ENCODE results near the gene ACHE.
A peak's percentile ranks its signal among the peaks of the same experiment; 100 is the strongest.

Gene ACHE

DNA sequence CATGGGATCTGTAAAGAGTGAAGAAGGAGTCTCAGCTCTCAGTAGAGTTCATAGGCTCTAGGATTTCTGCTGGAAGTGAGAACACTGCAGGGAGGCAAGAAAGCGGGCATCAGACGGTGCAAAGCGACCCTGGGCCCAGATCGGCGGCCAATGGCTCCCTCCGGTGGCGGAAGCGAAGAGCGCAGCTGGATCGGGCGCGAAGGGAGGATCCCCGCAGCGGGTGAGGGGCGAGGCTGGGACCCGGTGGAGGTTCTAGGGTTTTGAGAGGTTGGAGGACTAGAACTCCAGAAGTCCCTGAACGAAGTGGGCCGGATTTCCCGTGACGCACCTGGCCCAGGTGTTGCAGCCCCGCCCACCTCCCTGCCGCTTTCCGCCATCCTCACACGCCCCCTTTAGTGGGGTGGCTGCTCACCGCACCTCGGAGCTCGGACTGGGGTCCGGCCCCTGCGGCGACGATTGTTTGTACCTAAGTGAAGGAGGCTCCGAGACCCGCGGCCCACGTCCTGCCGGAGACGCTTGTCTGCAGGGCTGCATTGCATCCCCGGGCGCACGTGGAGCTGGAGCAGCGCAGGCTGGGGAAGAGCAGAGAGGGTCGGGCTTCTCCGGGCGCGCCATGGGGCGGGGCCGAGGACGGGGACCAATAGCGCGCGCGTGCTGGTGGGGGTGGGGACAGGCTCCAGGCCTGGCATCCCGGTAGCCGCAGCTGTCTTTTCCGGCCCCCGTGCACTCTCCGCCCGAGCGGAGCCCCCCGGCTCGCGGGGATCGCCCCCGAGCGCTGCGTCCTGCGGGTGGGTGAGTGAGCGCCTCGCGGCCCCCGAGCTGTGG lies 43.4 kb downstream of the ACHE start, which contains the start of gene SLC12A9:
Gene SLC12A9 (plus strand): TSS at position 666 of the 825 bp plus-strand sequence. CDS start 1,485 bp downstream, outside the sequence.
- H3K27me3 Mint-ChIP-seq: no peaks in the 10 kb centered on the region
- peaks cover 16% of the 10 kb centered on the region for H3K4me1 Mint-ChIP-seq
- ATAC-seq (ENCODE audit: low read depth): peak; percentile 86
- peak within 1 kb of the TSS; percentile 91 for H3K4me3 Mint-ChIP-seq
- H3K27ac Mint-ChIP-seq: peak within 1 kb of the TSS; percentile 77
- H3K9me3 Mint-ChIP-seq: no peaks in the 10 kb centered on the region
- peak; percentile 80 to 91 for DNase-seq (ENCODE audit: low spot score in 2 of 2)
- H3K36me3 Mint-ChIP-seq: peaks cover 6% of the 10 kb centered on the region

DNA sequence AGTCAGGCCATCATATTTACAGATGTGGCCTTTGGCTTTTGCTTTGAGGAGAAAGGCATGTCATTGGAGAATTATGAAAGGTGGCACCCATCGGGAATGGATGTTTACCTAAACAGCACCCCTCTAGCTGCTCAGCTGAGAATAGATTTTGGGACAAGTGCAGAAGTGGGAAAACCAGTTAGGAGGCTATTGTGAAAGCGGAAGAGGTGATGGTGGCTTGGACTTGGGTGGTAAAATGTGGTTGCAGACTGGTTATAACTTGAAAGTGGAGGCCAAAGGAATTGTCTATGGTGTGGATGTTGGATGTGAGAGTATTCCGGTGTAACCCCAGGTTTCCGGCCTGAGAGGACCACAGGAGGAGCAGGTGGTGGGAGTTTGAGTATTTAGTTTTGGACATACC lies 48.3 kb downstream of the ACHE start:
- Mint-ChIP-seq H3K4me3 (no peak overlapping the region), H3K9me3 (no peaks in the 10 kb centered on the region), H3K36me3 (no peaks in the 10 kb centered on the region), H3K4me1 (peaks cover 3% of the 10 kb centered on the region), H3K27ac (no peak overlapping the region), H3K27me3 (no peaks in the 10 kb centered on the region)
- ATAC-seq (ENCODE audit: low read depth) (no peak), DNase-seq (ENCODE audit: low spot score in 2 of 2) (no peak)

DNA sequence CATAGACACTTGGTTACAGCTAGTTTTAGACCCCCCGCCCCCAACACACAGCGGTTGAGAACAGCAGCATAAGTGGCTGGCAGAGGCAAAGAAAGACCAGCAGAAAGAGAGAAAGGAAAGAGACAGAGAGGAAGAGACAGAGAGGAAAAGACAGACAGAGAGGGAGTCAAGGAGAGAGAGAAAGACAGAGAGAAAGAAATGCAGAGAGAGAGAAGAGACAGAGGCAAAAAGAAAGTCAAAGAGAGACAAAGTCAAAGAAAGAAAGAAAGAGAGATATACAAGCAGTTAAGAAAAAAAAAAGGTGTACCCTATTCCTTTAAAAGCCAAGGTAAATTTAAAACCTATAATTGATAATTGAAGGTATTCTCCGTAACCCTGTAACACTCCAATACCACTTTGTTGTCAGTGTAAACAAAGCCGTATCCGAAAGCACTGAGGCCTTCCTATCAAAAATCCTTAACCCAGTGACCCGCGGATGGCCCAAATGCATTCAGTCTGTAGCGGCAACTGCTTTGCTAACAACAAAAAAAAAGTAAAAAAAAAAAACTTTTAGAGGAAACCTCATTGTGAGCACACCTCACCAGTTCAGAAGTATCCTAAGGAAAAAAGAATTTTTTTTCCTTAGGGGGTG lies 55.1 kb downstream of the ACHE start:
- Mint-ChIP-seq H3K4me1 (peaks cover 4% of the 10 kb centered on the region), H3K27ac (no peak overlapping the region), H3K4me3 (no peak overlapping the region), H3K27me3 (no peaks in the 10 kb centered on the region), H3K9me3 (no peaks in the 10 kb centered on the region), H3K36me3 (peaks cover 1% of the 10 kb centered on the region)
- ATAC-seq (ENCODE audit: low read depth): no peak
- DNase-seq (ENCODE audit: low spot score in 2 of 2): no peak

All from memory B cell (primary cell).